ENCODE data around the gene SASH1. TPM values are rescaled to one million over a fixed set of nuclear protein-coding genes. Genes with fewer than 3 reads are reported as not detected.

Gene SASH1
- total RNA-seq, 3 donors from 2014 or later, result 107 to 304 (median 145) TPM

GRCh38 chr6:148345578-148345977 lies 2.9 kb downstream of the SASH1 start:
- no peaks in the 10 kb centered on the region for H3K27me3 ChIP-seq
- intact Hi-C loops (cut with DNase I; ENCODE audit: low total_unique reads), result no loop called here
- no peak for DNase-seq (ENCODE audit: low spot score in 2 of 2)
- H3K36me3 ChIP-seq, result no peaks in the 10 kb centered on the region
- no peak for TF ChIP-seq POLR2A (IDR thresholded peaks at IDR 0.05)
- TF ChIP-seq POLR2AphosphoS5 (IDR thresholded peaks at IDR 0.05), result no peak
- no peak for TF ChIP-seq CTCF (IDR thresholded peaks at IDR 0.05)
- H3K4me3 ChIP-seq, result peak overlapping the region in 2 of 3 donors; percentile 72 to 88
- H3K9me3 ChIP-seq, result no peaks in the 10 kb centered on the region
- H3K27ac ChIP-seq, result peak overlapping the region; percentile 50 to 95
- H3K4me1 ChIP-seq, result no peaks in the 10 kb centered on the region

GRCh38 chr6:148346681-148347440 lies 4.2 kb downstream of the SASH1 start:
- Histone ChIP-seq H3K27ac (peak overlapping the region in 1 of 2 donors; percentile 10), H3K36me3 (no peaks in the 10 kb centered on the region), H3K4me3 (peak overlapping the region in 1 of 3 donors; percentile 16), H3K4me1 (no peaks in the 10 kb centered on the region), H3K9me3 (no peaks in the 10 kb centered on the region), H3K27me3 (no peaks in the 10 kb centered on the region)
- intact Hi-C loops (cut with DNase I; ENCODE audit: low total_unique reads), result no loop called here
- TF ChIP-seq POLR2AphosphoS5 (IDR thresholded peaks at IDR 0.05) (no peak), POLR2A (IDR thresholded peaks at IDR 0.05) (no peak), CTCF (IDR thresholded peaks at IDR 0.05) (no peak)
- DNase-seq (ENCODE audit: low spot score in 2 of 2), result no peak

- DNase-seq (ENCODE audit: low spot score in 2 of 2), result no peak
- H3K4me3 ChIP-seq, result no peak overlapping the region
- intact Hi-C loops (cut with DNase I; ENCODE audit: low total_unique reads), result no loop called here
- no peaks in the 10 kb centered on the region for H3K4me1 ChIP-seq
- peak overlapping the region in 1 of 2 donors; percentile 10 for H3K27ac ChIP-seq
- H3K27me3 ChIP-seq, result no peaks in the 10 kb centered on the region
- no peaks in the 10 kb centered on the region for H3K9me3 ChIP-seq
- H3K36me3 ChIP-seq, result no peaks in the 10 kb centered on the region
- TF ChIP-seq POLR2AphosphoS5 (IDR thresholded peaks at IDR 0.05), result no peak
- no peak for TF ChIP-seq POLR2A (IDR thresholded peaks at IDR 0.05)
- no peak for TF ChIP-seq CTCF (IDR thresholded peaks at IDR 0.05)
Measured at GRCh38 chr6:148347441-148348054, 4.9 kb downstream of the SASH1 start.

- no peaks in the 10 kb centered on the region for H3K9me3 ChIP-seq
- H3K27me3 ChIP-seq, result no peaks in the 10 kb centered on the region
- TF ChIP-seq POLR2A (IDR thresholded peaks at IDR 0.05), result no peak
- TF ChIP-seq CTCF (IDR thresholded peaks at IDR 0.05), result no peak
- no peak for TF ChIP-seq POLR2AphosphoS5 (IDR thresholded peaks at IDR 0.05)
- DNase-seq (ENCODE audit: low spot score in 2 of 2), result no peak
- intact Hi-C loops (cut with DNase I; ENCODE audit: low total_unique reads), result no loop called here
- H3K4me3 ChIP-seq, result no peak overlapping the region
- no peaks in the 10 kb centered on the region for H3K4me1 ChIP-seq
- H3K27ac ChIP-seq, result no peak overlapping the region
- H3K36me3 ChIP-seq, result no peaks in the 10 kb centered on the region
Measured at GRCh38 chr6:148348335-148348734, 5.7 kb downstream of the SASH1 start.

- Histone ChIP-seq H3K9me3 (no peaks in the 10 kb centered on the region), H3K27ac (no peak overlapping the region), H3K36me3 (no peaks in the 10 kb centered on the region), H3K27me3 (no peaks in the 10 kb centered on the region), H3K4me1 (no peaks in the 10 kb centered on the region), H3K4me3 (no peak overlapping the region)
- TF ChIP-seq POLR2AphosphoS5 (IDR thresholded peaks at IDR 0.05), result no peak
- TF ChIP-seq POLR2A (IDR thresholded peaks at IDR 0.05), result no peak
- TF ChIP-seq CTCF (IDR thresholded peaks at IDR 0.05), result no peak
- DNase-seq (ENCODE audit: low spot score in 2 of 2), result no peak
- intact Hi-C loops (cut with DNase I; ENCODE audit: low total_unique reads), result no loop called here
Measured at GRCh38 chr6:148348778-148349177, 6.1 kb downstream of the SASH1 start.
